Activated T-cell treated with anti-CD3 and anti-CD28 coated beads, Interleukin-2, amount 50 U/mL, for 24 hours (primary cell): Measurements from ENCODE around the gene ZNF438.
"Not testable (repeated sequence)": the region's sequence is repeated elsewhere in the genome, so short reads cannot be mapped to it uniquely, and the experiment has no call there.

Experiments used
- DNase-seq: peaks from one replicate; pipeline ENCODE4 v3.0.0-alpha.2; 2020
- H3K27ac Mint-ChIP-seq: 2 replicates; pipeline ENCODE4 v1.8.0; 2020; ENCODE audit warnings: mild to moderate bottlenecking, mixed read lengths
- H3K27me3 Mint-ChIP-seq: 2 replicates; pipeline ENCODE4 v1.8.0; 2020; ENCODE audit warnings: mixed read lengths
- H3K36me3 Mint-ChIP-seq: 2 replicates; pipeline ENCODE4 v1.8.0; 2020; ENCODE audit warnings: low read depth, mixed read lengths
- H3K4me1 Mint-ChIP-seq: 2 replicates; pipeline ENCODE4 v1.8.0; 2020; ENCODE audit warnings: low read depth, mixed read lengths
- H3K4me3 Mint-ChIP-seq: 2 replicates; pipeline ENCODE4 v1.8.0; 2020; ENCODE audit warnings: mild to moderate bottlenecking, moderate library complexity, mixed read lengths
- H3K9me3 Mint-ChIP-seq: 2 replicates; pipeline ENCODE4 v1.8.0; 2020; ENCODE audit warnings: mixed read lengths

The ZNF438 gene

DNA sequence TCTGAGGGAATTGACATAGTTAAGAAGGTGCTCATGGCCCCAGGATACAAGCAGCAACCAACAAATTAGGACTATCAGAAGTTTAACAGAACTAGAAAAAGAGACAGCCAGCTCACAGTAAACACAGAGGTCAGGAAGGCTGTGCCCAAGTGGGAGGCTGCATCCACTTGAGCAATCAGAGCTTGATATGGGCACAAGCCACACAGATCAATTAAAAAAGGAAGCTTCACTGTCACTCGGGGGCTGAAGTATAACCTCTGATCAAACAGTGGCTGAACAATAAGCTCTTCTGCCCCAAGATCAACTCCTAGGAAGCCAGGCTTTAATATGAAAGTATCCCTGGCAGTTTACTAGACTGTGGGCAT, 40.0 kb downstream of the ZNF438 start:
- Mint-ChIP-seq H3K9me3 (peaks cover 4% of the 10 kb centered on the region), H3K4me3 (no peak overlapping the region), H3K27me3 (no peaks in the 10 kb centered on the region), H3K4me1 (peaks cover 6% of the 10 kb centered on the region), H3K27ac (no peak overlapping the region), H3K36me3 (peaks cover 18% of the 10 kb centered on the region)
- DNase-seq: no peak

DNA sequence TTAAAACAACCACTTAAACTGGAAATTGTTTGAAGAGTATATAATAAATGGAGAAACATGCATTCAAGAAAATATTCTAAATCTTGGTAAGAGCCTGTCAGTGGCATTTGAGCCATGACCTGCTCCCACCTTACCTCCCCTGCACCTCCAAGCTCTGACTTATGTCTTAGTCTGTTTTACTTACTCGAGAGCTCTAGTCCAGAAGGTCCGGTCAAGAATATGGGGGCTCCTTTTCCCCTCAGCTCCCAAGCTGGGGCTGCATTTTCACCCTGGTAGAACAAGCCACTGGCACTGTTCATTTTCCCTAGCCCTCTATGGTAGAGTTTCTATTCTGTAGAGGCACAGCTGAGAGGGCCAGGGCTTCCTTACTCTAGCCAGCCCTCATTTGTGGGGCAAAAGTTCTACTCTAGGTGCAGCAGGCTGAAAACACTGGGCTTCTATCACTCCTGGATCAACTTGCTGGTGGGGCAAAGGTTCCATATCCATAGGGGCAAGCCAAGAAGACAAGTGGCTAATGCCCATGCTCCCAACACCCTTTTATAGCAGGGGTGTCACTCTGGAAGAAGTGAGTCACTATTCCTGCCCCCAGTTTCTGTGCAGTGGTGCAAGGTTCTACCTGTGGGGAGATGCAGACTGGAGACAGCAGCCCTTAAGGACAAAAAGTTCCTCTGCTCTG, 40.6 kb downstream of the ZNF438 start:
- peaks cover 18% of the 10 kb centered on the region for H3K36me3 Mint-ChIP-seq

DNA sequence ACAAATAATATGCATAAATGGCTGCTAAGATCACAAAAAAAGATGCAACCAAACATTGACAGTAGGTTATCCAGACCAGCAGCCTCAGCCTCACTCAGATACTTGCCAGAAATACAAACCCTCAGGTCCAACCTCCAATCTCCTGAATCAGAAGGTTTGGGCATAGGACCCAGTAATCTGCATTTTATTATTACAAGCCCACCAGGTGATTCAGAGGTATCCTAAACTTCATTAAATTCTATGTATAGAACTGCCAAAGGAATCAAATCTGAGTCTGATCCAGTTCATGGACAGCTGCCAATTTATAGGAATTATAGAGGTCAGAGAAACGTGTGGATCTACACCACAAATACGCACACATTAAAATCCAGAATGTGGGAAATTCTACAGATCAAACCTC, 41.3 kb downstream of the ZNF438 start:
- Mint-ChIP-seq H3K36me3 (peaks cover 14% of the 10 kb centered on the region), H3K27ac (no peak overlapping the region), H3K9me3 (peaks cover 3% of the 10 kb centered on the region), H3K27me3 (no peaks in the 10 kb centered on the region), H3K4me3 (no peak overlapping the region), H3K4me1 (peaks cover 8% of the 10 kb centered on the region)
- DNase-seq: no peak

More for the DNA sequence above, 40.6 kb downstream of the ZNF438 start:
- no peak overlapping the region for H3K4me3 Mint-ChIP-seq
- H3K27ac Mint-ChIP-seq: no peak overlapping the region
- peaks cover 6% of the 10 kb centered on the region for H3K4me1 Mint-ChIP-seq
- DNase-seq: no peak
- no peaks in the 10 kb centered on the region for H3K27me3 Mint-ChIP-seq
- peaks cover 4% of the 10 kb centered on the region for H3K9me3 Mint-ChIP-seq

DNA sequence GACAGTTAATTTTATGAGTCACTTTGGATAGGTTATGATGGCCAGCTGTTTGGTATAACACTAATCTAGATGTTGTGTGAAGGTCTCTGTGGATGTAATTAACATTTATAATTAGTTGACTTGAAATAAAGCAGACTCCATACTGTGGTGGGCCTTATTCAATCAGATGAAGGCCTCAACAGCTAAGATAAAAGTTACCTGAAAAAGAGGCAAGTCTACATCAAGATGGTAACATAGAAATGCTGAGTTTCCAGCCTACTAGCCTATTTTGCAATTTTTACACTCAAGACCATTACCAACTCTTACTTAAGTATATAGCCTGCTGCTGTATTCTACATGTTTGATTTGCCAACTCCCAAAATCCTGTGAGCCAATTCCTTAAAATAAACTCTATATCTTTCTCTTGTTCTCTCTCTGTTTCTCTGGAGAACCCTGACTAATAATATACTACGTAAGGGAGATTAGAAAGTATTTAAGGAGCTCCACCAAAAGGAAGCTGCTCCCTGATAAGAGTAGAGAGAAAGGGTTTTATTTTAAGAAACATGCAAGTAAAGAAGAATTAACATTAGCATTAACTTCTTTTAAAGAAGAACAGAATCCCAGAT, 42.7 kb downstream of the ZNF438 start:
- Mint-ChIP-seq H3K27me3 (no peaks in the 10 kb centered on the region), H3K4me1 (peaks cover 12% of the 10 kb centered on the region), H3K27ac (no peak overlapping the region), H3K9me3 (no peaks in the 10 kb centered on the region), H3K4me3 (no peak overlapping the region), H3K36me3 (peaks cover 4% of the 10 kb centered on the region)
- no peak for DNase-seq

DNA sequence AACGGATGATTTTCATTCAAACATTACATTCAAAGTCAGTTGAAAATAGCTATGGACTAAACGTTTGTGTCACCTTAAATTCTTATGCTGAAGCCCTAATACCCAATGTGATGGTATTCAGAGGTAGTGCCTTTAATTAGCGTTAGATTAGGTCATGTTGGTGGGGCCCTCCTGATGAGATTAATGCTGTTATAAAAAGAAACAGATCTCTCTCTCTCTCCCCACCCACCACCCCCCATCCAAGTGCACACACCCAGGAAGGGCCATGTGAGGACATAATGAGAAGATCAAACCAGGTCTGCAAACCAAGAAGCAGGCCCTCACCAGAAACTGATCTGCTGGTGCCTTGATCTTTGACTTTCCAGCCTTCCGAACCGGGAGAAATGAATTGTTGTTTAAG, 44.2 kb downstream of the ZNF438 start:
- Mint-ChIP-seq H3K27me3 (no peaks in the 10 kb centered on the region), H3K27ac (no peak overlapping the region), H3K4me1 (peaks cover 18% of the 10 kb centered on the region), H3K9me3 (peaks cover 5% of the 10 kb centered on the region), H3K4me3 (no peak overlapping the region), H3K36me3 (peaks cover 6% of the 10 kb centered on the region)
- DNase-seq: no peak

DNA sequence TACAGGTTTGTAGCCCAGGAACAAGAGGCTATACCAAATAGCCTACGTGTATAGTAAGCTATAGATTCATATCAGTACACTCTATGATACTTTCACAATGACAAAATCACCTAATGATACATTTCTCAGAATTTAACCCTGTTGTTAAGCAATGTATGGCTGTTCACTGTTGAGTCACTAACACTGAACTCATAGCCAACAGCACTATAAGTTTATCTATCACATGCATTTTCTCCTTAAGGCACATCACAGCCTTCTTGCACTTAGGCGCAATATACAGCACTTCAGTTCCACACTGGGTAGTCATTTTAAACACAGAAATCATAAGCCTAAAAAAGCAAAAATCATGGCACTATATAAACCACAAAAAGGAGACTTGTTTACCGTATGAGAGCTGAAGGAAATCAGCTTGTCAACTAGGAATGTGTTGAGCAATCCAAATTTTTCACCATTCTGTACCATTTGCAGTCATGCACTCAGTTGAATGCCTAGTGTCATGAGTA, 45.6 kb downstream of the ZNF438 start:
- no peak overlapping the region for H3K4me3 Mint-ChIP-seq
- peaks cover 6% of the 10 kb centered on the region for H3K36me3 Mint-ChIP-seq
- no peak for DNase-seq
- peak overlapping the region; percentile 63 for H3K27ac Mint-ChIP-seq
- H3K9me3 Mint-ChIP-seq: peaks cover 7% of the 10 kb centered on the region
- H3K27me3 Mint-ChIP-seq: no peaks in the 10 kb centered on the region
- H3K4me1 Mint-ChIP-seq: peaks cover 15% of the 10 kb centered on the region

DNA sequence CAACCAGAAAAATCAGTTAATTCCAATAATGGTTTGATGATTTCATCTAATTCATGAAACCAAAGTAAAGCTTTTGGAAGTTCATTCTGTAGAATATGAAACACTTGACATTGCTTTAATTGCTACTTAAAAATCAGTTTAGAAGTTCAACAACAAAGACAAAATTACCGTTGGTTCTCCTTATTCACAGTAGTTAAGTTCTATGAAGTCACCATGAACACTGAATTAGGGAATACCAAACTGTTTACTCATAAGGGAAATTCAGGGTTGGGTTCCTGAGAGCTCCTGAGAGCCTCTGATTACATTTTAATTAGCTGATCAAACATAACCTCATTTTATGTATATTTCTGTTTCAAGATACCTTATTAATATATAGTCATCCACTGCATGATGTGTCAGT, 46.2 kb downstream of the ZNF438 start:
- Mint-ChIP-seq H3K4me3 (no peak overlapping the region), H3K4me1 (peaks cover 15% of the 10 kb centered on the region), H3K27ac (no peak overlapping the region), H3K27me3 (no peaks in the 10 kb centered on the region), H3K9me3 (peaks cover 7% of the 10 kb centered on the region), H3K36me3 (peaks cover 11% of the 10 kb centered on the region)
- no peak for DNase-seq

DNA sequence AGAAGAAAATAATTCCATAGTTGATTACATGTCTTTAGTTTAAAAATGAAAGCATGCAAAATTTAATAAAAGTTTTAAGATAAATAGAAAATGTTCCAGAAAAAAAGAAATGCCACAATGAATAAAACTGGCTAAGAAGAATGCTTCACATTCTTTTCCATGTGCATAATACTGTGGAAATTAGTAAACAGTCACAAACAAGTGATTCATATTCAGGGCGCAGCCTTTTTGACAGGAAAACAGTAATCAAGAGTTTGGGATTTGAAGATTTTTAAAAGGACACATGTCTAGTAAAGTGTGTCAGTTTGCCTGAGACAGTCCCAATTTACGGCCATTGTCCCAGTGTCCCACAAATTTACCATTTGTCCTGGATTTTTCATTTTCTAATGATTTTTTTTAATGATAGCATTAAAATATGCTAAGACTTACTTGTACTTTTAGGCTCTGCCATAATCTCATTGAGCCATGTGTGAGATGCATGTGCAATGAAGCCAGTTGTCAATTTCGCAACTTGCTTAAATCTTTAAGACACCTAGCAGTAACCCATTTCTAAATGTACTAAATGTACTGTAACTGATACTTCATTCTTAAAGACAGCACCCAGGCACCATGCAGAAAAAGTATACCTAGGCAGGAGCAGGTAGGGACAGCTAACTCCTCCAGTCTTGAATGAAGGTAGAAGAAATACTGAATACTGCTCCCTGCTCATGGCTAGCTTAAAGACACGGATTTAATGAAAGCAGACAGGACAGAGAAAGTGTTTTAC, 46.9 kb downstream of the ZNF438 start:
- Mint-ChIP-seq H3K27me3 (no peaks in the 10 kb centered on the region), H3K27ac (no peak overlapping the region), H3K9me3 (peaks cover 9% of the 10 kb centered on the region), H3K36me3 (peaks cover 15% of the 10 kb centered on the region), H3K4me1 (peaks cover 15% of the 10 kb centered on the region), H3K4me3 (no peak overlapping the region)
- DNase-seq: no peak

DNA sequence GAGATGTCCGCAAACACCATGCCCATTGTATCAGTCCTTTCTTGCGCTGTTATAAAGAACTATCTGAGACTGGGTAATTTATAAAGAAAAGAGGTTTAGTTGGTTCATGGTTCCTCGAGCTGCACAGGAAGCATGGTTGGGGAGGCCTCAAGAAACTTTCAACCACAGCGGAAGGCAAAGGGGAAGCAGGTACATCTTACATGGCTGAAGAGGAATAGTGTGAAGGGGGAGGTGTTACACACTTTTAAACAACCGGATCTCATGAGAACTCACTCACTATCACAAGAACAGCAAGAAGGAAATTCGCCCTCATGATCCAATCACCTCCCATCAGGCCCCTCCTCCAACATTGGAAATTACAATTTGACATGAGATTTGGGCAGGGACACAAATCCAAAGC, 48.5 kb downstream of the ZNF438 start:
- H3K4me1 Mint-ChIP-seq: peaks cover 15% of the 10 kb centered on the region
- H3K27ac Mint-ChIP-seq: peak overlapping the region; percentile 17
- H3K36me3 Mint-ChIP-seq: peaks cover 20% of the 10 kb centered on the region

DNA sequence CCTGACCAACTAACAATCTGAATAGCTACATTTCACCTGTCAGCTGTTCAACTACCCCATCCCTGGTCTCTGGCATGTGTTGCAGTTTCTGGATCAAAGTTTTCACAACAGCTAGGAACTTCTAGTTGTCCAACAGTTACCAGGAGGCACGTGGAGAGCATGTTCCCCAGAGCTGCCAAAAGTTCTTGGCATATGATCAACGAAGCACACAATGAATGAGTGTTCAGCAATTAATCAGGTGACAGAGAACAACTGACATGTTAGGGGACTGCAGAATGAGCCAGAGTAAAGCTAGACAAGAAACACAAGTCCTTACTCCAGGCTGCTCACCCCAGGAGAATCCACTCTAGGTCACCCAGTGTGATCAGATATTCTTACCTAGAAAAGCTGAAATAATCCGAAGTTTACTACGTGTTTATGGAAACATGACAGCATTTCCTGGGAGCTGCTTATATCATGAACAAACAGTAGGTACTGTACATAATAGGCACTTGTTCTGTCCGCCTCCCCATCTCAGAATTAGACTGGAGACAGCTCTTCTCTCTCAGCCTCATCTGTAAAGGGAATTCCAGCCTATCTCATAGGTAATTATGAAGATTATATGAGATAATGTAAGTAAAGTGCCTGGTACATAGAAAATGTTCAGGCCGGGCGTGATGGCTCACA, 50.6 kb downstream of the ZNF438 start:
- H3K27me3 Mint-ChIP-seq: no peaks in the 10 kb centered on the region
- no peak overlapping the region for H3K4me3 Mint-ChIP-seq
- H3K4me1 Mint-ChIP-seq: peaks cover 12% of the 10 kb centered on the region
- DNase-seq: no peak
- no peak overlapping the region for H3K27ac Mint-ChIP-seq
- H3K36me3 Mint-ChIP-seq: peaks cover 20% of the 10 kb centered on the region
- peaks cover 18% of the 10 kb centered on the region for H3K9me3 Mint-ChIP-seq

More for the DNA sequence above, 48.5 kb downstream of the ZNF438 start:
- peaks cover 18% of the 10 kb centered on the region for H3K9me3 Mint-ChIP-seq
- H3K4me3 Mint-ChIP-seq, DNase-seq, H3K27me3 Mint-ChIP-seq: not testable (repeated sequence)

DNA sequence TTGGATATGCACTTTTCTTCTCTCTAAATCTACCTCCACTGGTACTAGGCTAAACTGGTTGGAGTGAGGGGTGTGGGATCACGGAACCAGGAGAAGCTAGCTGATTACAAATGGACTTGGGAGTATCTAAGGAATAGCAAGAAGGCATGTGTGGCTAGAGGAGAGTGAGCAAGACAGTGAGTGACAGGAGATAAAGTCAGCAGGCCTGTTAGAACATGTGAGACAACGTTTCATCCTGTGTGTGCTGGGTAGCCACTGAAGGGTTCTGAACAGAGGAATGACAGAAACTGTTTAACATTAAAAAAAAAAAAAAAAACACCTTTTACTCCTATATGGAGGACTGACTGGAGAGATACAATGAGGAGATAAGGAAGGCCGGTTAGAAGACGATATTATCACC, 51.7 kb downstream of the ZNF438 start:
- Mint-ChIP-seq H3K27me3 (no peaks in the 10 kb centered on the region), H3K9me3 (peaks cover 18% of the 10 kb centered on the region), H3K27ac (no peak overlapping the region), H3K4me1 (peaks cover 8% of the 10 kb centered on the region), H3K36me3 (peaks cover 20% of the 10 kb centered on the region), H3K4me3 (no peak overlapping the region)
- DNase-seq: no peak

DNA sequence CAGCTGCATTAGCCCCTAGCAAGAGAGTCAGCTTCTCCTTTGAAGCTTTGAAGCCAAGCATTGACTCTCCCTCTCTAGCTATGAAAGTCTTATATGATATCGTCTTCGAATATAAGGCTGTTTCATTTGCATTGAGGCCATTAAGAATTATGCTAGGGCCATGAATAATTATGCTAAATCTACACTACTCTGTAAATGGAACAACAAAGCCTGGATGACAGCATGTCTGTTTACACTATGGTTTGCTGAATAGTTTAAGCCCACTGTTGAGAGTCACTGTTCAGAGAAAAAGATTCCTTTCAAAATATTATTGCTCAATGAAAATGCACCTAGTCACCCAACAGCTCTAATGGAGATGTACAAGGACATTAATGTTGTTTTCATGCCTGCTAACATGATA, 52.8 kb downstream of the ZNF438 start:
- Mint-ChIP-seq H3K4me1 (peaks cover 7% of the 10 kb centered on the region), H3K27me3 (no peaks in the 10 kb centered on the region), H3K27ac (no peak overlapping the region), H3K4me3 (no peak overlapping the region), H3K9me3 (peaks cover 18% of the 10 kb centered on the region), H3K36me3 (peaks cover 20% of the 10 kb centered on the region)
- DNase-seq: no peak

DNA sequence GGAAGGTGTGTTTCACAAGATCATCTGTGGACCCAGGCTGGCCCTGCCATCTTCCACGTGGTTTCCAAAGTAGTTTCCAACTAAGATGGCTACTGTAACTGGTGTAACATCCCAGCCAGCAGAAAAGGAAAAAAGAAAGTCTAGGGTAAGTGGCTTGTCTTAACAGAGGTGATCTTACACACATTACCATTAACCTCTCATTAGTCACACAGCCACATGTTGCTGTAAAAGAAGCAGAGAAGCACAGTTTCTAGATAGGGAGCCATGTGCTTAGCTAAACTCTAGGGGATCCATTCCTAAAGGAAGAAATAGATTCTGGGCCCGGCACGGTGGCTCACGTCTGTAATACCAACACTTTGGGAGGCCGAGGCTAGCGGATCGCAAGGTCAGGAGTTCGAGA, 54.3 kb downstream of the ZNF438 start:
- H3K27ac Mint-ChIP-seq: no peak overlapping the region
- H3K4me1 Mint-ChIP-seq: no peaks in the 10 kb centered on the region
- no peak overlapping the region for H3K4me3 Mint-ChIP-seq

DNA sequence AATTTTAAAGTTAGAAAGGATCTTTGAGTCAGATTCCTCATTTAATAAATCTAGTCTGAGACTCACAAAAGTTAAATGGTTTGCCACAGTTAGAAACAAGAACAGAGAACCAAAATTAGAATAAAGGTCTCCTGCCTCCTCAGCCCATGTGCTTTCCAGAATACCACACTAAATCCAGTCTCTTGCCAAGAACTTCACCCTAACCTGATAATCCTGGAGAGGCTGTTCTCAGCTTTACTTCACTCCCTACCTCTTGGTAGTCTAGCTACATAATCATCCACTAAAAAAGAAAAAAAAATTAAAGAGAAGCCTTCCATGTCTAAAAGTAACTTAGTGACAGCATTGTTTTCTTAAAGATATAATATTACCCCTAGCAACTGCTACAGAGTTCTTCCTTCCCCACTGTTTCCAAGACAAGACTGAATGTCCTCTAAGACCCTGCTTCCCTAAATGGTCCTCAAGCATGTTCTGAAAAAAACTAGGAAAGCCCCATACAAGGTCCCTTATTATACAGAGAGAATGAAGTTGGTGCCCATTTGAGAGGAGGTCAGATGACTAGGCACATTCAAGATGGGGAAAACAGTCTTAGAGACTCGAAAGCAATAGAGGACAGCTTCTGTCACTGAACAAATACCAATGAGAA, 56.8 kb downstream of the ZNF438 start:
- DNase-seq: no peak
- Mint-ChIP-seq H3K4me3 (no peak overlapping the region), H3K9me3 (peaks cover 10% of the 10 kb centered on the region), H3K4me1 (peaks cover 1% of the 10 kb centered on the region), H3K27me3 (no peaks in the 10 kb centered on the region), H3K27ac (no peak overlapping the region), H3K36me3 (peaks cover 5% of the 10 kb centered on the region)

More for the DNA sequence above, 54.3 kb downstream of the ZNF438 start:
- Mint-ChIP-seq H3K27me3 (no peaks in the 10 kb centered on the region), H3K36me3 (peaks cover 13% of the 10 kb centered on the region), H3K9me3 (peaks cover 12% of the 10 kb centered on the region)
- no peak for DNase-seq
